Stimulated activated CD8-positive, alpha-beta memory T cell treated with anti-CD3 and anti-CD28 coated beads, Interleukin-7, amount 100 ng/mL, for 48 hours (primary cell): ENCODE measurements around the gene DIP2C.

Experiments used
- DNase-seq, 2 donors: peaks; one replicate each; pipeline ENCODE4 v3.0.0-alpha.2; 2020; ENCODE audit warnings: low read depth in 1 of 2; ENCODE audit errors: extremely low read depth in 1 of 2

DIP2C gene

DNA sequence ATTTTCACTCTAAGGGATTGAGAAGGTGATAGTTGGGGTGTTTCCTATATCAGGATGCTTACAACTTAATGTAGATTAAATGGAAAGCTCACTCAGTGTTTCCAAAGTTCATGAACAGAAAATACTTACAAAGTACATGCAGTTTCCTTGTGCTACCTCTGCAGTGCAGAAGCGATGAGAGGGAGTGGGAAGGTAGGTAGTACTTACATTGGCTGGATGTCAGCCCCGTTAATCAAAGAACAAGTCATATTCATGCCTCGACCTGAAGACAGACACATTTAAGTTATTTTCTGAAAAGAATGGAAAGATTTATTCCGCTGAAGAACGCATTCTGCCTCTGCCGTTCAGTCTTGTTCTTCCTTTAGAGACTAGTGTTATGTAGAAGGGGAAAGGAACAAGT is 461.1 kb downstream of the DIP2C start:
- DNase-seq = no peak

DNA sequence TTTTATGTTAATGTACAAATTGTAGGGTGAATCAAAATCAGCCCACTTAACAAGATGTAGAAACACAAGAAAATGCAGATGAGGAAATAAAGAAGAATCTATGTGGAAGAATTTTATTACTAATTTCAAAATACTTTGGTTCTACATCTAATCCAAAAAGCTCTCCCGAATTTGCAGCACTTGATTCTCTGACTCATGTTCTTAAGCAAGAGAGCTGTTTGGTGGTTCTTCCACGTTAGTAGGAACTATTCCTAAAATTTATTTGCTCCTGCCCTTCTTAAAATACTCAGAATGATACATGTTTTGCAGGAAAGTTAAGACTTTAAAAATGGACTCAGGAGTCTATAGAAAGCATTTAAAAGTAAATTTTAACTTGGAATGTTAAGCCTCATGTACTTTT is 462.5 kb downstream of the DIP2C start:
- no peak for DNase-seq

DNA sequence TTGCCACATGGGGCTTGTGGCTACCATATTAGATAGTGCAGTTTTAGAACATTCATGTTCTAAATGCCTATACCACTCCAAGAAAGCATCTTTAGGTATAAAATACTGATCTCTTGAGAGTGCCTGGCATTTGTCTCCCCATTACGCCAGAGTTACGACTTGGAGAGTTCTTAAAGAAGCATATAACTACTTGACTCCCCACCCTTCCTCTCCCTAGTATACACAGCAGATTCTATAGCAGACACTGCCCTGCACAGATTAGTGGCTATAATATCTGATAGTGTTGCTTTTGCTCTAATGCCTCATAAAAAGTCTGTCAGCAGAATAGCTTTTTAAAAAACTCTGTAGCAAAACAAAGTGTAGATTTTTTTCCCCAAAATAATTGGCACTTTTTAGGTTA is 463.4 kb downstream of the DIP2C start:
- no peak for DNase-seq

DNA sequence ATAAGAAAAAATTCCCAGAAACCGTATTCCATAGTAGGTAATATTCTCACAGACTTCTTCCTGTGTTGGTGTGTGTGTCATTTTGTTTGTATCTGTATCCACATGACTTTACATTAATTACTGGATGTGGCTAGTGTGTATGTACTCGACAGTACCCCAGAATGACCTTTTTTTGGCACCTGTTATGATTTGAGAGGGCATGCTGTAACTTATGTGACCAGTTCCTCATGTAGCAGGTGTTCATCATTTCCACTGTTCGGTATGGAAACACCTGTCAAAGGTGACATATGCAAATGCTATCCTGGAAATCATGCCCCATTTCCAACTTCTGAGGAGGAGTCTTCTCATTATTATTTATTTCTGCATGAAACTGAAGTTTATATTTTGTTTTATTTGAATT is 464.9 kb downstream of the DIP2C start:
- DNase-seq = no peak
